HEK293 (cell line): ENCODE measurements around the gene FRMD4B.
A peak's percentile ranks its signal among the peaks of the same experiment; 100 is the strongest.

ENCODE experiments used
- CTCF ChIA-PET: fragments of 350-600 bp; formaldehyde crosslinking; extraction: SDS; loops from one replicate; lab custom pipeline; 2021; ENCODE audit warnings: antibody characterized with exemption; lab: Yijun Ruan, JAX
- POLR2A ChIA-PET: fragments of 300-600 bp; formaldehyde crosslinking; extraction: SDS; loops from one replicate; lab custom pipeline; 2020; ENCODE audit warnings: antibody characterized with exemption, inconsistent platforms; lab: Yijun Ruan, JAX
- H3K27ac ChIP-seq: fragments of 200-500 bp; sonication (Bioruptor generic); 2 replicates; pipeline ENCODE4 v1.5.1; 2014; ENCODE audit warnings: low read depth, low read length, control low read depth, inconsistent platforms; ENCODE audit errors: extremely low read depth
- H3K36me3 ChIP-seq, 2 experiments: fragments of 200-500 bp in 1 of 2; sonication (Bioruptor generic) in 1 of 2; 1 replicate in 1 of 2; 2 replicates in 1 of 2; pipeline ENCODE4 v1.5.1; 2014 to 2017; ENCODE audit warnings: inconsistent platforms in 2 of 2, low read length in 2 of 2; ENCODE audit not compliant: control insufficient read depth in 2 of 2, insufficient read depth in 1 of 2
- H3K4me1 ChIP-seq: fragments of 200-500 bp; sonication (Bioruptor generic); 2 replicates; pipeline ENCODE4 v1.5.1; 2014; ENCODE audit warnings: mild to moderate bottlenecking, low read length, inconsistent platforms; ENCODE audit not compliant: control insufficient read depth, insufficient read depth
- H3K4me3 ChIP-seq: 2 replicates; pipeline ENCODE4 v1.5.1; 2011; ENCODE audit warnings: low read depth, mild to moderate bottlenecking, control low read depth, low read length, moderate library complexity
- H3K9me3 ChIP-seq: fragments of 200-500 bp; sonication (Bioruptor generic); 2 replicates; pipeline ENCODE4 v1.5.1; 2014; ENCODE audit warnings: low read depth, low read length, inconsistent platforms; ENCODE audit not compliant: control insufficient read depth, insufficient read depth
- GFI1B ChIP-seq: fragments of 450-650 bp; formaldehyde crosslinking; IDR thresholded peaks from 2 replicates; pipeline ENCODE4 v1.5.1; 2016; ENCODE audit warnings: missing biosample characterization, missing genetic modification characterization
- HIC1 ChIP-seq: fragments of 450-650 bp; formaldehyde crosslinking; IDR thresholded peaks from 2 replicates; pipeline ENCODE4 v1.5.1; 2016; ENCODE audit warnings: missing biosample characterization, missing genetic modification characterization
- KLF1 ChIP-seq: fragments of 450-650 bp; formaldehyde crosslinking; IDR thresholded peaks from 2 replicates; pipeline ENCODE4 v1.5.1; 2016; ENCODE audit warnings: missing biosample characterization, missing genetic modification characterization
- KLF16 ChIP-seq: fragments of 450-650 bp; formaldehyde crosslinking; IDR thresholded peaks from 2 replicates; pipeline ENCODE4 v1.5.1; 2017; ENCODE audit warnings: missing biosample characterization, missing genetic modification characterization
- MZF1 ChIP-seq: fragments of 450-650 bp; formaldehyde crosslinking; IDR thresholded peaks from 2 replicates; pipeline ENCODE4 v1.5.1; 2017; ENCODE audit warnings: missing biosample characterization, missing genetic modification characterization, borderline replicate concordance
- PRDM1 ChIP-seq: fragments of 450-650 bp; formaldehyde crosslinking; IDR thresholded peaks from 2 replicates; pipeline ENCODE4; 2016; ENCODE audit warnings: missing biosample characterization, missing genetic modification characterization
- TRIM28 ChIP-seq: IDR thresholded peaks from 2 replicates; pipeline ENCODE4 v1.6.1; 2011; ENCODE audit warnings: low read length, control low read depth, borderline replicate concordance
- YY1 ChIP-seq: fragments of 450-650 bp; formaldehyde crosslinking; IDR thresholded peaks from 2 replicates; pipeline ENCODE4 v1.5.1; 2018; ENCODE audit warnings: missing biosample characterization, missing genetic modification characterization
- ZEB2 ChIP-seq: fragments of 450-650 bp; formaldehyde crosslinking; IDR thresholded peaks from 2 replicates; pipeline ENCODE4 v1.5.1; 2016; ENCODE audit warnings: missing biosample characterization, missing genetic modification characterization
- ZFP37 ChIP-seq: fragments of 450-650 bp; formaldehyde crosslinking; IDR thresholded peaks from 2 replicates; pipeline ENCODE4 v1.5.1; 2016; ENCODE audit warnings: missing biosample characterization, missing genetic modification characterization
- ZNF169 ChIP-seq: fragments of 450-650 bp; formaldehyde crosslinking; IDR thresholded peaks from 2 replicates; pipeline ENCODE4 v1.5.1; 2016; ENCODE audit warnings: missing biosample characterization, missing genetic modification characterization
- ZNF248 ChIP-seq: fragments of 450-650 bp; formaldehyde crosslinking; IDR thresholded peaks from 2 replicates; pipeline ENCODE4 v1.5.1; 2017; ENCODE audit warnings: missing biosample characterization, missing genetic modification characterization
- ZNF266 ChIP-seq: fragments of 450-650 bp; formaldehyde crosslinking; IDR thresholded peaks from 2 replicates; pipeline ENCODE4 v1.5.1; 2016; ENCODE audit warnings: missing biosample characterization, missing genetic modification characterization, low read depth
- ZNF423 ChIP-seq: fragments of 450-650 bp; formaldehyde crosslinking; IDR thresholded peaks from 2 replicates; pipeline ENCODE4 v1.5.1; 2016; ENCODE audit warnings: missing biosample characterization, missing genetic modification characterization
- ZNF529 ChIP-seq: fragments of 450-650 bp; formaldehyde crosslinking; IDR thresholded peaks from 2 replicates; pipeline ENCODE4 v1.5.1; 2017; ENCODE audit warnings: missing genetic modification characterization, missing biosample characterization; ENCODE audit not compliant: insufficient replicate concordance
- ZNF560 ChIP-seq: fragments of 450-650 bp; formaldehyde crosslinking; IDR thresholded peaks from 2 replicates; pipeline ENCODE4 v1.5.1; 2017; ENCODE audit warnings: missing biosample characterization, missing genetic modification characterization, borderline replicate concordance
- ZNF596 ChIP-seq: fragments of 450-650 bp; IDR thresholded peaks from 2 replicates; pipeline ENCODE4 v1.5.0; 2018; ENCODE audit warnings: missing biosample characterization, mild to moderate bottlenecking, missing genetic modification characterization, moderate library complexity
- ZNF792 ChIP-seq: fragments of 450-650 bp; formaldehyde crosslinking; IDR thresholded peaks from 2 replicates; pipeline ENCODE4 v1.5.1; 2016; ENCODE audit warnings: missing biosample characterization, missing genetic modification characterization
- TF ChIP-seq, protein P1 (sequence below): fragments of 450-650 bp; formaldehyde crosslinking; optimal IDR thresholded peaks from 2 replicates; pipeline ENCODE3; 2016; ENCODE audit warnings: missing biosample characterization, mild to moderate bottlenecking, missing genetic modification characterization
- TF ChIP-seq, protein P2 (sequence below): fragments of 450-650 bp; formaldehyde crosslinking; IDR thresholded peaks from 2 replicates; pipeline ENCODE4 v1.5.1; 2016; ENCODE audit warnings: missing biosample characterization, missing genetic modification characterization
- TF ChIP-seq, protein P3 (sequence below): fragments of 450-650 bp; formaldehyde crosslinking; IDR thresholded peaks from 2 replicates; pipeline ENCODE4 v1.5.1; 2016; ENCODE audit warnings: missing biosample characterization, missing genetic modification characterization
- TF ChIP-seq, protein P4 (sequence below): fragments of 450-650 bp; formaldehyde crosslinking; IDR thresholded peaks from 2 replicates; pipeline ENCODE4 v1.5.1; 2016; ENCODE audit warnings: missing biosample characterization, missing genetic modification characterization

The FRMD4B gene

DNA sequence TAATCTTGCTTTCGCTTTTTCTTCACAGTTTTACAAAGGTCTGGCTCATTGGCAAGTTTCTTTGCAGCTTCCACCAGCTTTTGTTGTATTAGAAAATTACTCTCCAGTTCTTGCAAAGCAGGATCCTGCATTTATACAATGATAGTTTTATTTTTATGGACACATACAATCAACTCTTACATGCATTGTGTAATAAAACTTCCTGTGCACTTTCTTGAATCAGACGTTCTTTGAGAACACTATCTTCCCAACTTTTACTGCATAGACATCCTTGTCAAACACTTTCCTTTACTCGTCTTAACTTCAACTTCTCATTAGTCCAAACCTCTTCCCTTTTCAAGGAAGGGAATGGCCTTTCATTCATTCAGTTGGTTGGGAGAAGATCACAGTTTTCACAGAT, 192.1 kb downstream of the FRMD4B start:
- H3K27ac ChIP-seq: no peak overlapping the region
- CTCF ChIA-PET: interaction anchor here (0.9 kb wide), 1 partner anchor 74 kb away, joined by 3 read pairs; no protein-coding TSS in a partner anchor
- TF ChIP-seq ZNF266 (tag by site-specific recombination) (no peak), PRDM1 (0 out of 2 replicates have a peak, but pooled peaks have one; percentile 5)
- no peak overlapping the region for H3K4me3 ChIP-seq
- no peaks in the 10 kb centered on the region for H3K4me1 ChIP-seq
- no peaks in the 10 kb centered on the region for H3K9me3 ChIP-seq
- H3K36me3 ChIP-seq: peaks cover 4 to 70% of the 10 kb centered on the region in 2 experiments
- POLR2A ChIA-PET: no interaction called here

DNA sequence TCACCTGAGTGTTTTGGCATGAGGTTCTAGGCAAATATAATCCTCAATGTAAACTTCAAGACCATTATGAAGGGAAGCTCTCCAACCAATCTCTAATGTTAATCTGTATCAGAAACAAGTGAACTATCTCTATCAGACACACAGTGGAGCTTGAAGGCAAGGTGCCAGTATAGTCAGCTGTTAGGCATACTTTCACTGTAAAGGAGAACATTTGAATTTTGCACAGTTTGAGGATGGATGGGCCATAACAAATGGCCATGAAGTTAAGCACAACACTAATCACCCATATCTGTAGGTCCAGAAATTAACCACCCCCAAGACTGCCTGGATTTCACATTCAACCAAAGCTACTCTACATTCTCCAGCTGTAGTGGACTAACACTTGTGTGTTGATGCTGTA, 194.4 kb downstream of the FRMD4B start:
- ChIA-PET CTCF (interaction anchor here (0.9 kb wide), 1 partner anchor 10 kb away, joined by 3 read pairs; no protein-coding TSS in a partner anchor), POLR2A (no interaction called here)
- no peak for TF ChIP-seq ZNF596 (tag by site-specific recombination)
- no peak for TF ChIP-seq ZNF529
- no peak for TF ChIP-seq ZNF423 (tag by site-specific recombination)
- TF ChIP-seq ZFP37 (tag by site-specific recombination): no peak
- TF ChIP-seq ZNF560 (tag by site-specific recombination): no peak
- no peak for TF ChIP-seq KLF16 (tag by site-specific recombination)
- TF ChIP-seq, protein P1, sequence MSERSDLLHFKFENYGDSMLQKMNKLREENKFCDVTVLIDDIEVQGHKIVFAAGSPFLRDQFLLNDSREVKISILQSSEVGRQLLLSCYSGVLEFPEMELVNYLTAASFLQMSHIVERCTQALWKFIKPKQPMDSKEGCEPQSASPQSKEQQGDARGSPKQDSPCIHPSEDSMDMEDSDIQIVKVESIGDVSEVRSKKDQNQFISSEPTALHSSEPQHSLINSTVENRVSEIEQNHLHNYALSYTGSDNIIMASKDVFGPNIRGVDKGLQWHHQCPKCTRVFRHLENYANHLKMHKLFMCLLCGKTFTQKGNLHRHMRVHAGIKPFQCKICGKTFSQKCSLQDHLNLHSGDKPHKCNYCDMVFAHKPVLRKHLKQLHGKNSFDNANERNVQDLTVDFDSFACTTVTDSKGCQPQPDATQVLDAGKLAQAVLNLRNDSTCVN (tag by site-specific recombination): no peak
- TF ChIP-seq ZNF266 (tag by site-specific recombination): no peak
- H3K4me3 ChIP-seq: no peak overlapping the region
- no peaks in the 10 kb centered on the region for H3K4me1 ChIP-seq
- peaks cover 4 to 79% of the 10 kb centered on the region in 2 experiments for H3K36me3 ChIP-seq
- no peaks in the 10 kb centered on the region for H3K9me3 ChIP-seq
- no peak overlapping the region for H3K27ac ChIP-seq

- ChIA-PET CTCF (no interaction called here), POLR2A (no interaction called here)
- no peak for TF ChIP-seq ZNF169
- no peak for TF ChIP-seq MZF1 (tag by site-specific recombination)
- TF ChIP-seq HIC1: no peak
- no peak for TF ChIP-seq GFI1B (tag by site-specific recombination)
- no peak for TF ChIP-seq TRIM28
- TF ChIP-seq, protein P2, sequence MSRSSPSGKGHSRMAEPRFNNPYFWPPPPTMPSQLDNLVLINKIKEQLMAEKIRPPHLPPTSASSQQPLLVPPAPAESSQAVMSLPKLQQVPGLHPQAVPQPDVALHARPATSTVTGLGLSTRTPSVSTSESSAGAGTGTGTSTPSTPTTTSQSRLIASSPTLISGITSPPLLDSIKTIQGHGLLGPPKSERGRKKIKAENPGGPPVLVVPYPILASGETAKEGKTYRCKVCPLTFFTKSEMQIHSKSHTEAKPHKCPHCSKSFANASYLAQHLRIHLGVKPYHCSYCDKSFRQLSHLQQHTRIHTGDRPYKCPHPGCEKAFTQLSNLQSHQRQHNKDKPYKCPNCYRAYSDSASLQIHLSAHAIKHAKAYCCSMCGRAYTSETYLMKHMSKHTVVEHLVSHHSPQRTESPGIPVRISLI (tag by site-specific recombination): no peak
- no peak for TF ChIP-seq ZNF248
- no peak for TF ChIP-seq ZNF792 (tag by site-specific recombination)
- TF ChIP-seq, protein P3, sequence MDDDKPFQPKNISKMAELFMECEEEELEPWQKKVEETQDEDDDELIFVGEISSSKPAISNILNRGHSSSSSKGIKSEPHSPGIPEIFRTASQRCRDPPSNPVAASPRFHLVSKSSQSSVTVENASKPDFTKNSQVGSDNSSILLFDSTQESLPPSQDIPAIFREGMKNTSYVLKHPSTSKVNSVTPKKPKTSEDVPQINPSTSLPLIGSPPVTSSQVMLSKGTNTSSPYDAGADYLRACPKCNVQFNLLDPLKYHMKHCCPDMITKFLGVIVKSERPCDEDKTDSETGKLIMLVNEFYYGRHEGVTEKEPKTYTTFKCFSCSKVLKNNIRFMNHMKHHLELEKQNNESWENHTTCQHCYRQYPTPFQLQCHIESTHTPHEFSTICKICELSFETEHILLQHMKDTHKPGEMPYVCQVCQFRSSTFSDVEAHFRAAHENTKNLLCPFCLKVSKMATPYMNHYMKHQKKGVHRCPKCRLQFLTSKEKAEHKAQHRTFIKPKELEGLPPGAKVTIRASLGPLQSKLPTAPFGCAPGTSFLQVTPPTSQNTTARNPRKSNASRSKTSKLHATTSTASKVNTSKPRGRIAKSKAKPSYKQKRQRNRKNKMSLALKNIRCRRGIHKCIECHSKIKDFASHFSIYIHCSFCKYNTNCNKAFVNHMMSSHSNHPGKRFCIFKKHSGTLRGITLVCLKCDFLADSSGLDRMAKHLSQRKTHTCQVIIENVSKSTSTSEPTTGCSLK (tag by site-specific recombination): no peak
- no peak for TF ChIP-seq ZEB2
- TF ChIP-seq KLF1 (tag by site-specific recombination): no peak
- no peak for TF ChIP-seq YY1 (tag by site-specific recombination)
- TF ChIP-seq, protein P4, sequence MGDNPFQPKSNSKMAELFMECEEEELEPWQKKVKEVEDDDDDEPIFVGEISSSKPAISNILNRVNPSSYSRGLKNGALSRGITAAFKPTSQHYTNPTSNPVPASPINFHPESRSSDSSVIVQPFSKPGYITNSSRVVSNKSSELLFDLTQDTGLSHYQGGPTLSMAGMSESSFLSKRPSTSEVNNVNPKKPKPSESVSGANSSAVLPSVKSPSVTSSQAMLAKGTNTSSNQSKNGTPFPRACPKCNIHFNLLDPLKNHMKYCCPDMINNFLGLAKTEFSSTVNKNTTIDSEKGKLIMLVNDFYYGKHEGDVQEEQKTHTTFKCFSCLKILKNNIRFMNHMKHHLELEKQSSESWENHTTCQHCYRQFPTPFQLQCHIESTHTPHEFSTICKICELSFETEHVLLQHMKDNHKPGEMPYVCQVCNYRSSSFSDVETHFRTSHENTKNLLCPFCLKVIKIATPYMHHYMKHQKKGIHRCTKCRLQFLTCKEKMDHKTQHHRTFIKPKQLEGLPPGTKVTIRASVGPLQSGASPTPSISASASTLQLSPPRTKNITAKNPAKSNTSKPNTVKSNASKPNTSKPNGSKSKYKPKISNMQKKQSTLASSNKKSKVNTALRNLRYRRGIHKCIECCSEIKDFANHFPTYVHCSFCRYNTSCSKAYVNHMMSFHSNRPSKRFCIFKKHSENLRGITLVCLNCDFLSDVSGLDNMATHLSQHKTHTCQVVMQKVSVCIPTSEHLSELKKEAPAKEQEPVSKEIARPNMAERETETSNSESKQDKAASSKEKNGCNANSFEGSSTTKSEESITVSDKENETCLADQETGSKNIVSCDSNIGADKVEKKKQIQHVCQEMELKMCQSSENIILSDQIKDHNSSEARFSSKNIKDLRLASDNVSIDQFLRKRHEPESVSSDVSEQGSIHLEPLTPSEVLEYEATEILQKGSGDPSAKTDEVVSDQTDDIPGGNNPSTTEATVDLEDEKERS (tag by site-specific recombination): no peak
- H3K9me3 ChIP-seq: no peaks in the 10 kb centered on the region
- no peak overlapping the region for H3K4me3 ChIP-seq
- H3K27ac ChIP-seq: no peak overlapping the region
- H3K4me1 ChIP-seq: no peaks in the 10 kb centered on the region
- H3K36me3 ChIP-seq: peaks cover 13 to 74% of the 10 kb centered on the region in 2 experiments
Measured at GRCh38 chr3:69189487-69189886, 196.4 kb downstream of the FRMD4B start.
